Stimulated activated CD4-positive, alpha-beta T cell treated with anti-CD3 and anti-CD28 coated beads, TNF-alpha, amount 100 ng/mL, for 1 hour (primary cell): ENCODE results near the gene PIGX.
A peak's percentile ranks its signal among the peaks of the same experiment; 100 is the strongest.

Experiments
- DNase-seq, 3 donors: peaks; one replicate each; pipeline ENCODE4 v3.0.0-alpha.2; 2020; ENCODE audit warnings: low read depth in 3 of 3, low spot score in 1 of 3

The PIGX gene

DNA sequence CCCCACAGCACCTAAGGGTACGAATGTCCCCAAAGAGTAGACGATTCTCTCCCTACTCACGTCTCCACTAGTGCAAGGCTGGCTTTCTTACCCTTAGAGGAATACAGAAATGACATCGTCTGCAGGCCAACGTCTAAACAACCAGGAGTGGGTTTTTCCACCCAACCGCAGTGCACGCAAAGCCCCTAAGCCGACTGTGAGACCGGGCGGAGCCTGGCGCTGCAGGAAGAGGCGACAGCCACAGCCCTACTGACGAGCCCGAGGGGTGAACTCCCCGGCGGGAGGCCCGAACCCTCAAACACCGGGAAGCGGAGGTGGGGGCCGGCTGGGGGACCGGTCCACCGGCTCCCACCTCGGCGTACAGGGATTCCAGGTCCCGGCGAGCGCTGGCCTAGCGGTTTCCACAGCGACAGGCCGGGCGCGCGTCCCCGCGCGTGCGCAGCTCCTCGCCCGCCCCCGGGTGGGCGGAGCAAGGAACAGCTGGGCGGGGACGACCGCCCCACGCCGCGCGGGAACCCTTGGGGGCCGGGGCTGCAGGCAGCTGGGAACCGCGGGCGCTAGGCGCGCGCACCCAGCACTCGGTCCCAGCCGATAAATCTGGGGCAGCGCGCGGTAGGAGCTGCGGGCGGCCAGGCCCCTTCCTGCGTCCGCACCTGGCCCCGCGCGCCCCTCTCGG is at the start of gene PIGX, which contains the start of gene CEP19:
Gene PIGX, plus strand, starts transcription at position 540 of the 676 bp plus-strand sequence.
Gene CEP19, minus strand, starts transcription at position 413 of the 676 bp plus-strand sequence. CDS start 3,593 bp downstream, outside the sequence.
- peak; percentile 77 to 80 (median 79) for DNase-seq

DNA sequence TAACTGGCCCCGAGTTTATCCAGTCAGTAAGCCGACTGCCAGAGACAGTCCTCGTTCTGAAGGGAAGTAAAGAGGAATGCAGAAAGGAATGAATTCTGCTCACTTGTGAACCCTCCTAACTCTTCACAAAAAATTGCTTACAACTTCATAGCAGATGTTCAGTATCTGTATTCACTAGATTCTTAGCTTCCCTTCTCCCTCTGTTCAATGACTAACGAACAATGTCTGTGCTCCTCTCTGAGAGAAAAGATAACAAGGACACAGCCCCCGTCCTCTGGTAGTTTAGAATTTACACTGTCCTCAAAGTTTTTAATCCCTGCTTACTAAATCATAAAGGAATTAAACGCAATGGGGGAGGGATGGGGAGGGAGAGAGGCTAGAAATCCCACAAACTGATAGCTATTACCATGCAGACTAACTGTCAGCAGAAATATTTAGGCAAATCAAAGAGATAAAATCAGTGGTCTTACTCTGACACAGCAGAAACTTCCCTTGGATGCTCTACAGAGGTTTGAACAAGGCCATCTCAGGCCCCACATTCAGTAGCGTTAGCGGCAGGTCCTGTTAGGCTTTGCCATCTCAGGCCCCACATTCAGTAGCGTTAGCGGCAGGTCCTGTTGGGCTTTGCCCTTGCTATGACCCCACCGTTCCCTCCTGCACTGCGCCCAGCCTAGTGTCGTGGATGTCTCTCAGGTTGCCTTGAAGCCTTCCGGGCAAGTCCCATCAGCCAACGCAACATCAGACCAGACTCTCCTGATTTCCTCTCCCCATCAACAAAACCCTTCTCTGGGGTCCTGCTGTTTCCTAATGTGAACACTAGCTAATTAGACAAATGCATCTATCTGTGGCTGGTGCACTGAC is 49.2 kb upstream of the PIGX start:
- no peak for DNase-seq

DNA sequence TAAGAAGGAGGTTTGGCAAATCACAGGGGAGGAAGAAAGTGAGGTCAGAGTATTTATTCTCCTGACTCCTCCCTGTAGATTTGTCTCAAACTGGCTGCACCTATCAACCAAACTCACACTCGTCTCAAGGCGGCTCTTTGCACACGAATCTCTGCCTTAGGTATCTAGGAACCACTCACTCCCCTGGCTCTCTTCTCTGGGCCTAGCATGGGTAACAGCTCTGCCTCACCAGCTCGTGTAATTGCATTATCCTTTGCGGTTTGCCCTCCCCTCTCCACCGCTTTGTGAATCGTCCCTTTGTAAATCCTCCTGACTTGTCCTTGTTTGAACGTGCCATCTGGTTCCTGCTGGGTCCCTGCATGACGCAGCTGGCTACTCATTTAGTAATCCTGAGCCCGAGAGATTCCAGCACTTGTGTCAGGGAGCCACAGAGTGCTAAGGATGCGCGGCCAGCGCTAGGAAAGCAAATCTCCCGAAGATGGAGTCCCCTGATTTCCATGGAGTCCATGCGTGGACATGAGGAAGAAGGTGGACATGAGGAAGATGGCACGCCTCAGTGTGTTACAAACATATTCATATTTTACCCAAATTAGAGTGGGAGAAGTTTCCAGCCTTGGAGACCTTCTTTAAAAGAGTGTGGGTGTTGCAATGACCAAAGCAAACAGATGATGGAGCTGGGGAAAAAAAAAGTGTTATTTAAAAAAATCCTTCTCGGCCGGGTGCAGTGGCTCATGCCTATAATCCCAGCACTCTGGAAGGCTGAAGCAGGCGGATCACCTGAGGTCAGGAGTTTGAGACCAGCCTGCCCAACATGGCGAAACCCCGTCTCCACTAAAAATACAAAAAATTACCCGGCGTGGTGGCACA is 45.9 kb upstream of the PIGX start:
- no peak for DNase-seq

DNA sequence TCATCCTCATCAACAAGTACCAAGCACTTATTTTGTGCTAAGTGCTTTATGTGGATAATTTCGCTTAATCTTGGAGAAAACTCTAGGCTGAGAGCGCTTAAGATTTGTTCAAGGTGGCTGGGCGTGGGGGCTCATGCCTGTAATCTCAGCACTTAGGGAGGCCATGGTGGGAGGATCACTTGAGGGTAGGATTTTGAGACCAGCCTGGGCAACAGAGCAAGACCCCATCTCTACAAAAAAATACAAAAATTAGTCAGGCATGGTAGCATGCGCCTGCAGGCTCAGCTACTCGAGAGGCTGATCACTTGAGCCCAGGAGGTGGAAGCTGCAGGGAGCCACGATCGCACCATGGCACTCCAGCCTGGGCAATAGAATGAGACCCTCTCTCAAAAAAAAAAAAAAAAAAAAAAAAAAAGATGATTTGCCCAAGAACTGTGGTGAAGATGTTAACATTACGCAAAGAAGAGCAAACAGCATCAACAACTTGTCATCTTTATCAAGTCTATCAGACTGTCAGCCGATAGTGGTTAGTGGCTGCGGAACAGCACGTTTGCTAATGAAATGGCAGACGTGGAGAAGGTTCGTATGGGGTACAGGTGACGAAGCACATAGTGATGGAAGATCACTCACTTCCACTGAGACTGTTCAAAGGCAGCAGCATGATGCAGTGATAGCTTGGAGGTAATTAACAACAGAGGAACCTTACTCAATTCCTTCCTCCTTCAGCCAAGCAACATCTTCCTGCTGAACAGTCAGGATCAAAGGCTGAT is 44.9 kb upstream of the PIGX start:
- no peak for DNase-seq

DNA sequence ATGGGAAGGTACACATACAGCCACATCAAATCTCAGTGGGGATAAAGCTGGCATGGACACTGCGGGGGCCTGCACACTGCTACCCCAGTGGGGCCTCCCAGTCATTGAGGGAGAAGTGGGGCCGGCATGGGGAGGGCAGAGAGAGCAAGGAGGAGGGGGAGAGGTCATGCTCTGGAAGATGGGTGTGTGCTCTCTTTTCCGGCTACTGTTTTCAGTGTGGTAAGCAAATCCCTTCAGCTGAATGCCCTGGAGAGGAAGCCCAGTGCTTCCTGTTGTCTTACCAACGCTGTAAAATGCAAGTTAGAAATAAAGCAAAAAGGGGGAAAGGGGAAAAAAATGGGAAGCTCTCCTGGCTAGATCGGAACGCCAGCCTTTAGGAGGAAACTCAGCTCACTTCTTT is 41.8 kb upstream of the PIGX start:
- DNase-seq: no peak

DNA sequence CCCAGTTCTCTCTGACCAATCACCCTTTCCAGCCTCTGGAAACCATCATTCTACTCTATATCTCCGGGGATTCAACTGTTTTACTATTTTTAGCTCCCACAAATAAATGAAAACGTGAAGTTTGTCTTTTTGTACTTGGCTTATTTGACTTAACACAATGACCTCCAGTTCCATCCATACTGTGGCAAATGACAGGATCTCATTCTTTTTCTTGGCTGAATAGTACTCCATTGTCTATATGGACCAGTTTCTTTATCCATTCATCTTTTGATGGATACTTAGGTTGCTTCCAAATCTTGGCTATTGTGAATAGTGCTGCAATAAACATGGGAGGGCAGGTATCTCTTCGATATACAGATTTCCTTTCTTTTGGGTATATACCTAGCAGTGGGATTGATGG is 38.5 kb upstream of the PIGX start:
- DNase-seq: no peak

DNA sequence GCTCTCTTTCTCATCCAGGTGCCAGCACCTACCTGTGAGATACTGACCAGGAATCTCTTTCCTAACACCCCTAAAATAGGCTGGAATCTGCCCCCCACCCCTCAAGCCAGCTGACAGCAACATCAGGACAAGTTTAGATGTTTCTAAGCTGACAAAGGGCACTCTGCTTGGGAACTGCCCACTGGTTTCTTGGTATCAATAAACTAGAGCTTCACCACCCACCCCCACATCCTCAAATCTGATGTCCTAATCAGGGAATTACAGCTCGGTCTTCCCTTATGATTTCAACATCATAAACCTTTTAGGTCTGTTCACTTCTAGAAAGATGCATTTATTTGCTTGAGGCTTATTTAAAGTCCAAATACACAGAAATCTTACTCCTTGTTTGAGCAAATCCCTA is 34.8 kb upstream of the PIGX start:
- DNase-seq: no peak

DNA sequence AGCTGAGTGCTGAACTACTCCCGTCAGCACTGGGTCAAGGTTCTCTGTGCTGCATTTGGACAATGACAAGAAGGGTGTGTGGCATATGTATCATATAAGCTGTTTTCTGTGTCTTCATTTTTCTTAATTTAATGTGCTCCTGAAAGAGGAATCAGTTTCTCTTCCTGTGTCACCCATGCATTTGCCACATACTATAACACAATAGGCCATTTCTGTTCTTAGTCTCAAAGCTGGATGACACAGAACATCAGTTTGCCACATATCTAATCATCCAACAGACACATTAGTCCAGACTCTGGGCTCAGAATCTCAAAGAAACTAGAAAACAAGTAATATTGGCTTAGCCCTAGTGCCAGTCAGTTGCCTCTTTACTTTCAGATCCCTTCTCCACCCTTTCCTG is 34.2 kb upstream of the PIGX start:
- DNase-seq: no peak

DNA sequence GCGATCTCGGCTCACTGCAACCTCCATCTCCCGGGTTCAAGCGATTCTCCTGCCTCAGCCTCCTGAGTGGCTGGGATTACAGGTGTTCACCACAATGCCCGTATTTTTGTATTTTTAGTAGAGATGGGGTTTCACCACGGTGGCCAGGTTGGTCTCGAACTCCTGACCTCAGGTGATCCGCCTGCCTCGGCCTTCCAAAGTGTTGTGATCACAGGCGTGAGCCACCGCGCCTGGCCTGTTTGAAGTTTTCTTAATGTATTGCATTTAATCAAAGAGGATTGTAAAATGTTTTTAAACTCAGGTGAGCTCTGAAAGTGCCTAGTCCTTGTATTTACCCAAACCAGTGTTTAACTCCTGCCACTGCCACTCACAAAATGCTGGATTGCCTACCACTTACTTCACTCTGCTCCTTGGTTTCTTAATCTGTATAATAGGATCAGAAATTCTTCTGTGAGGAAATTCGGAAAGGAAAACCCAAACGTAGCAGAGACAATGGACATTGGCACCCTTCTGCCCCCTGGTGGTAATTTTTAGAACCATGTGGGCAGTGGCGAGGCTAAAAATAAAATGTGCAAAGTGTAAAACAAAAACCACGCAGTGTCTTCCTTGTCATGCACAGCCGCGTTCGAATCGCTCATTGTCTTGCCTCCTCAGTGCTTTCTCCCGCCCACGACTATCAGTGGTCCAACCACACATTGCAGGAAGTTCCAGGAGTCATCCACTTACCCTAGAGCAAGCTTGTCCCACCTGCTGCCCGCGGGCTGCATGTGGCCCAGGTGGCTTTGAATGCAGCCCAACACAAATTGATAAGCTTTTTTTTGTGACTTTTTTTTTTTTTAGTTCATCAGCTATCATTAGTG is 27.4 kb upstream of the PIGX start:
- peak; percentile 11 to 45 (median 38) for DNase-seq

DNA sequence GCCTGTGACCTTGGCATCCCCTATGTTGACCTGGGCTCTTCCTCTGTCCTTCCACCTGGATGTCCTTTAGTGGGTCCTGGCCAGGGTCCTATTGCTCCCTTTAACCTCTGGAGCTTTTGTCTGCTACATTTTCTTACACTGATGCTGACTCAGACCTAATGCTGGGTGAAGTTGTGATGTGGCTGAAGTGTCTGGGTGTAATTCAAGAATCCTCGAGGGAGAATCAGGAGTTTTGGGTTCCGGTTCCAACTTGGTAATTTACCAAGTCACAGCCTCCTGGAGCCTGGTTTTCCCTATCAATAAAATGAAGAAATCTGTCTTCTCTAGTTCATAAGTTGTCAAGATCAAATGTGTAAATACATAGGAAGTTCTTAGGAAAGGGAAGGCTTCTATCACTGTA is 25.7 kb upstream of the PIGX start:
- DNase-seq: no peak

DNA sequence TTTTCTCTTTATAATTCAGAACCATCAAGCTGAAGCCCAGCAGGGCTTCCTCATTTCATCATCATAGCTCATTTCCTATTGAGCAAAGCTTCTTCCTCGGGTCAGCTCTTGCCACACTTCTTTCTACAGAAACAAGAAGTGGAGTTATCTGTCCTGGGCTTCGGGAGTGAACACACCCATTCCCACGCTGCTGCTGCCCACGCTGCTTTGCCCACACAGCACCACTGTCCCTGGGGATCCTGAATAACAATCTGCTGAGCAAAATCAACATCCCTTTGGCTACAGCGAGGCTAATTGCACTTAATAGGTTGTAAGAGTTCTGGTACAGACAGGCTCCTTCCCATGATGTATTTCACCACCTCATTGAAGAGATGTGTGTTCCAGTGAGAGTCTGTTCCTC is 23.8 kb upstream of the PIGX start:
- DNase-seq: no peak

DNA sequence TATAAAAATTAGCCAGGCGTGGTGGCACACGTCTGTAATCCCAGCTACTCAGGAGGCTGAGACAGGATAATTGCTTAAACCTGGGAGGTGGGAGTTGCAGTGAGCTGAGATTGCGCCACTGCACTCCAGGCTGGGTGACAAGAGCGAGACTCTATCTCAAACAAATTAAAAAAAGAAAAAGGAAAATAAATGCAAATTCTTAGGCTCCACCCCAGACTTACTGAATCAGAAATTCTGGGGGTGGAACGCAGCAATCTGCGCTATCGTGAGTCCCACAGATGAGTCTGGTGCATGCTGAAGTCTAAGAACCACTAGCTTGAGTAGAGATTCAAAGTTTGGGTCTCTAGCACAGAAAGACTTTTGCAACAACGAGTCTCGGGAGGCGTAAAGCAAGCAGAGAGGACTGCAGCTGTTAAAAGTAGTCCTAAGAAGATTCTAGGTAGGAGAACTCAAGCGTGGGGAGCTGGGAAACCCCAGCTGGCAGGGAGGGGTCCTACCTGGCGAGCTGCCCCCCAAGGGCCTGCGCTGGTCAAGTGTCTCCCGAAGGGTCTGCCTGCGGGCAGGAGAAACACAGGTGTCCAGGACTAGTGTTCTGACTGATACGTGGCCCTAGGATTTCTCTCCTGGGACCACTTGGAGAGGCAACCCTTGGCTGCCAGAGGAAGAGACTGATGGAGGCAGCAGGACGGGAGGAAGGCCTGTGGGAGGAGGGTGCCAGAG is 22.1 kb upstream of the PIGX start:
- DNase-seq: no peak

DNA sequence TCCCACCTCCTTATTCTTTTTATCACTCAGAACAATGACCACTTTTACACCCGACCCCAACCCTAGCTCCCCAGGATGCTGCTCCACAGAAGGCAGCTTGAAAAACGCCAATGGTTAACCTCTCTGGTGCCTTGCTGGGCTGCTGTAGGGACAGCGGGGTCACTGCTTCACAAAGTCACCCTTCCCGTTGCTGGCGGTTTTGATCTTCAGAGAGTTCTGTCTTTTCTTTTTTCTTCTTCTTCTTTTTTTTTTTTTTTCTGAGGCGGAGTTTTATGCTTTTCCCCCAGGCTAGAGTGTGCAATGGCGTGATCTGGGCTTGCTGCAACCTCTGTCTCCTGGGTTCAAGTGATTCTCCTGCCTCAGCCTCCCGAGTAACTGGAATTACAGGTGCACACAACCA is 20.8 kb upstream of the PIGX start:
- no peak for DNase-seq

DNA sequence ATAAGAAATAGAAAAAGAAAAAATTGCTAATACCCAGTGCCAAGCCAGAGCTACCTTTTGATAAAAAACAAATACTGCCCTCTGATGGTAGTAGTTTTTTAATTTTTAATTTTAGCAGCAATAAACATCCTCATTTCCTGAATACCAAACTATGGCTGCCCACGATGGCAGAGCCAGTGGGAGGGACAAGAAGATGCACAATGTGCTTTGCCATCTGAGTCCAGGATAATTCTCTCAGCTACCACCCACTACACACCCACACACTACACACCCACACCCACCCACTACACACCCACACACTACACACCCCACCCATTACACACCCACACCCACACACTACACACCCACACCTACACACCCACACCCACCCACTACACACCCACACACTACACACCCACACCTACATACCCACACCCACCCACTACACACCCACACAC is 18.0 kb upstream of the PIGX start:
- no peak for DNase-seq

DNA sequence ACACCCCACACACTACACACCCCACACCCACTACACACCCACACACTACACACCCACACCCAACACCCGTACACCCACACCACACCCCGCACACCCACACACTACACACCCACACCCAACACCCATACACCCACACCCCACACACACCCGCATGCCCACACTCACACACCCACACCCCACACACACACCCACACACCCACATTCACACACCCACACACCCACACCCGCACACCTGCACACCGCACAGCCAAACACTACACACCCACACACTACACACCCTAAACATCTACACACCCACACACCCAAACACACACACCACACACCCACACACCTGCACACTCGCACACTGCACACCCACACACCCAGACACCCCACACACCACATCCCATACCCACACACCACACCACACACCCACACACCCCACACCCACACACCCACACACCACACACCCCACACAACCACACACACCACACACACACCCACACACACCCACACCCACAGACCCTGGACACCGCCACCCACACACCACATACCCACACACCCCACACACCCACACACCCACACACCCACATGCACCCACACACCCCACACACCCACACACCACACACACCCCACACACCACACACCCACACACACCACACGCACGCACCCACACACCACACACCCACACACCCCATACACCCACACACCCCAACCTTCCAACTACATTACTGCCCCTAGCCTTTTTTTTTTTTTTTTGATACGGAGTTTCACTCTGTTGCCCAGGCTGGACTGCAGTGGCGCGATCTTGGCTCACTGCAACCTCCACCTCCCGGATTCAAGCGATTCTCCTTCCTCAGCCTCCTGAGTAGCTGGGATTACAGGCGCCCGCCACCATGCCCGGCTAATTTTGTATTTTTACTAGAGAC is 17.0 kb upstream of the PIGX start:
- DNase-seq: no peak

DNA sequence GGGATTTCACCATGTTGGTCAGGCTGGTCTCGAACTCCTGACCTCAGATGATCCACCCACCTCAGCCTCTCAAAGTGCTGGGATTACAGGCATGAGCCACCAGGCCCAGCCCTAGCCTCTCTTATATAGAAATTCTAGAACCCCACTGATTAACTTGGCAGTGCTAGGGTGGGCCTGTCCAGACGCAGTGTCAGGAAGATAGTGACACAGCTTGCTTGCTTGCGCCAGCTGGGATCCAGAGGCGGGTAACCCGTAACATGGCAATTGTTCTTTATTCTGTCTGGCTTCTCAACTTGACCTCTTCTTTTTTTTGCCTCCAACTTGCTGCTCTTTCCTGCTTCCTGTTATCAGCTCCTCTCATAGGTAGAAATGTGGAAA is 16.3 kb upstream of the PIGX start:
- DNase-seq: no peak

DNA sequence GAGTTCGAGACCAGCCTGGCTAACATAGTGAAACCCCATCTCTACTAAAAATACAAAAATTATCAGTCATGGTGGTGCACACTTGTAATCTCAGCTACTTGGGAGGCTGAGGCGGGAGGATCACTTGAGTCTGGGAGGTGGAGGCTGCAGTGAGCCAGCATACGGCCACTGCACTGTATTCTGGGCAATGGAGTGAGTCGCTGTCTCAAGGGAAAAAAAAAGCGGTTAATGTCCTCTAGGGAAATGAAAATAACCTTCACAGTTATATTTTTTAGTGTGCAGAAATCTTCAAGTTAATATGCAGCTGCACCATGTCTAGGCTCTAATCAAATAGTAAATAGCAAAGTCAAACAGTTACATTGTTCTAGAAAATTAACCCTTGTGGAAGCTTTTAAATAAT is 14.9 kb upstream of the PIGX start:
- no peak for DNase-seq

DNA sequence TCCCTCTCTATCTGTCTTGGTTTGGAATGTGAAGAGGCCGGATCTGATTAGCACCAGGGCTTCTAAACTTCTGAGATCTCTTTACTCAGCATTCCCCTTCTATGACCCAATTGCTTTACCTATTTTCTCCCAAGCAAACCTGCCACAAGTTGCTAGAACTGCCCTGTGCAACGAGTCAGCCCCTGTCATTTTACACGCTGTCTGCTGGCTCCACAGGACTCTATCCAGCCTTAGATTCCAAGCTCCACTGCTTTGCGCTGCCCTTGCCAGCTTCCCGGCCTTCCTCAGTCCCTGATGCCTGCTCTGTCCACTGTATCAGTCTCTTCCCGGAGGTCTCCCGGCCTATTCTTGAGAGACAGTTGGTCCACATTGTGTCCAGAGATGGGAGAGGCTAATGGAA is 12.4 kb upstream of the PIGX start:
- DNase-seq: no peak
